Mesothelial cell of epicardium (in vitro differentiated cells): ENCODE measurements around the gene NR1I2. TPM values are rescaled to one million over a fixed set of nuclear protein-coding genes. Genes with fewer than 3 reads are reported as not detected.

Experiments used
- DNase-seq, 2 experiments: peaks; one replicate each; pipeline ENCODE4 v3.0.0; 2021; ENCODE audit warnings: low spot score in 2 of 2; ENCODE audit not compliant: unreplicated experiment in 2 of 2
- H3K27ac Mint-ChIP-seq: 2 replicates; pipeline ENCODE4 v1.8.0; 2021; ENCODE audit warnings: mixed read lengths
- H3K27me3 Mint-ChIP-seq: 2 replicates; pipeline ENCODE4 v1.8.0; 2021; ENCODE audit warnings: low read depth, mixed read lengths
- H3K36me3 Mint-ChIP-seq: 2 replicates; pipeline ENCODE4 v1.8.0; 2021; ENCODE audit warnings: mixed read lengths
- H3K4me1 Mint-ChIP-seq: 2 replicates; pipeline ENCODE4 v1.8.0; 2021; ENCODE audit warnings: mixed read lengths
- H3K4me3 Mint-ChIP-seq: 2 replicates; pipeline ENCODE4 v1.8.0; 2021; ENCODE audit warnings: mild to moderate bottlenecking, moderate library complexity, mixed read lengths
- H3K9me3 Mint-ChIP-seq: 2 replicates; pipeline ENCODE4 v1.8.0; 2021; ENCODE audit warnings: mixed read lengths
- total RNA-seq: library from RNA; stranded (reverse); gene quantifications from 3 replicates; pipeline ENCODE4 v1.2.1, GENCODE V29; 2021
- TF ChIP-seq, protein P1 (sequence below): fragments of 200-600 bp; sonication (generic); IDR thresholded peaks from one replicate; pipeline ENCODE4 v1.5.0; 2021; ENCODE audit warnings: antibody characterized with exemption; ENCODE audit not compliant: unreplicated experiment

Gene NR1I2
- total RNA-seq, 1 donor from 2014 or later, result 0.07 TPM

DNA sequence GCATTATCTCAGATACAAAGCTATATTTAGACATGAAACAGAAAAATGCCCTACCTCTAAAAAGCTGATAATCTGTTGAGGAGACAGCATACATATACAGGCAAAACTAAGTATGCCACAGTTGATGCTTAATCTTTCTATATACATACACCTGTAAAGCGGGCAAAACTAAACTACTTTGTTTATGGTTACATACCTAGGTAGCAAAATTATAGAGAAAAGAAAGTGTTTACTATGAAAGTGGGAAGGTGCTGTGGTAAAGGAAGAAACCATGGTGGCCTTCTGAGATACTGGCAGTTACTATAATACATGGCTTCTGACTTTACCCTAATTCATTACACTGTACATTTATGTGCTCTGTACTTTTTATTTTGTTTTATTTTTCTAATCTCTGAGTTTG is 36.0 kb upstream of the NR1I2 start:
- Mint-ChIP-seq H3K4me1 (no peaks in the 10 kb centered on the region), H3K36me3 (peaks cover 7% of the 10 kb centered on the region), H3K4me3 (no peak overlapping the region), H3K9me3 (no peaks in the 10 kb centered on the region), H3K27ac (no peak overlapping the region), H3K27me3 (no peaks in the 10 kb centered on the region)
- no peak for DNase-seq
- TF ChIP-seq, protein P1, sequence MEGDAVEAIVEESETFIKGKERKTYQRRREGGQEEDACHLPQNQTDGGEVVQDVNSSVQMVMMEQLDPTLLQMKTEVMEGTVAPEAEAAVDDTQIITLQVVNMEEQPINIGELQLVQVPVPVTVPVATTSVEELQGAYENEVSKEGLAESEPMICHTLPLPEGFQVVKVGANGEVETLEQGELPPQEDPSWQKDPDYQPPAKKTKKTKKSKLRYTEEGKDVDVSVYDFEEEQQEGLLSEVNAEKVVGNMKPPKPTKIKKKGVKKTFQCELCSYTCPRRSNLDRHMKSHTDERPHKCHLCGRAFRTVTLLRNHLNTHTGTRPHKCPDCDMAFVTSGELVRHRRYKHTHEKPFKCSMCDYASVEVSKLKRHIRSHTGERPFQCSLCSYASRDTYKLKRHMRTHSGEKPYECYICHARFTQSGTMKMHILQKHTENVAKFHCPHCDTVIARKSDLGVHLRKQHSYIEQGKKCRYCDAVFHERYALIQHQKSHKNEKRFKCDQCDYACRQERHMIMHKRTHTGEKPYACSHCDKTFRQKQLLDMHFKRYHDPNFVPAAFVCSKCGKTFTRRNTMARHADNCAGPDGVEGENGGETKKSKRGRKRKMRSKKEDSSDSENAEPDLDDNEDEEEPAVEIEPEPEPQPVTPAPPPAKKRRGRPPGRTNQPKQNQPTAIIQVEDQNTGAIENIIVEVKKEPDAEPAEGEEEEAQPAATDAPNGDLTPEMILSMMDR, result no peak

GRCh38 chr3:119746423-119746822 is 35.5 kb upstream of the NR1I2 start:
- Mint-ChIP-seq H3K9me3 (no peaks in the 10 kb centered on the region), H3K27ac (no peak overlapping the region), H3K36me3 (peaks cover 7% of the 10 kb centered on the region), H3K27me3 (no peaks in the 10 kb centered on the region), H3K4me3 (no peak overlapping the region), H3K4me1 (no peaks in the 10 kb centered on the region)
- TF ChIP-seq, protein P1, result no peak
- no peak for DNase-seq

- Mint-ChIP-seq H3K27ac (no peak overlapping the region), H3K4me1 (no peaks in the 10 kb centered on the region), H3K4me3 (no peak overlapping the region), H3K9me3 (no peaks in the 10 kb centered on the region), H3K36me3 (peaks cover 9% of the 10 kb centered on the region), H3K27me3 (no peaks in the 10 kb centered on the region)
- TF ChIP-seq, protein P1, result no peak
- DNase-seq, result no peak
These were observed 34.5 kb upstream of the NR1I2 start for GRCh38 chr3:119747357-119747756.

- no peak overlapping the region for H3K27ac Mint-ChIP-seq
- H3K4me1 Mint-ChIP-seq, result no peaks in the 10 kb centered on the region
- H3K36me3 Mint-ChIP-seq, result peaks cover 17% of the 10 kb centered on the region
- DNase-seq, result no peak
- H3K9me3 Mint-ChIP-seq, result peaks cover 4% of the 10 kb centered on the region
- TF ChIP-seq, protein P1, result no peak
- H3K27me3 Mint-ChIP-seq, result no peaks in the 10 kb centered on the region
- H3K4me3 Mint-ChIP-seq, result no peak overlapping the region
These were observed 32.9 kb upstream of the NR1I2 start for GRCh38 chr3:119748991-119749390.

GRCh38 chr3:119751423-119751822 is 30.5 kb upstream of the NR1I2 start:
- Mint-ChIP-seq H3K9me3 (peaks cover 24% of the 10 kb centered on the region), H3K27ac (no peak overlapping the region), H3K4me1 (no peaks in the 10 kb centered on the region), H3K4me3 (no peak overlapping the region), H3K27me3 (no peaks in the 10 kb centered on the region), H3K36me3 (peaks cover 30% of the 10 kb centered on the region)
- TF ChIP-seq, protein P1, result no peak
- DNase-seq, result no peak

GRCh38 chr3:119759962-119760361 is 21.9 kb upstream of the NR1I2 start:
- peaks cover 11% of the 10 kb centered on the region for H3K36me3 Mint-ChIP-seq
- H3K27me3 Mint-ChIP-seq, result no peaks in the 10 kb centered on the region
- H3K4me1 Mint-ChIP-seq, result no peaks in the 10 kb centered on the region
- no peak for DNase-seq
- TF ChIP-seq, protein P1, result no peak
- peaks cover 43% of the 10 kb centered on the region for H3K9me3 Mint-ChIP-seq
- no peak overlapping the region for H3K27ac Mint-ChIP-seq
- H3K4me3 Mint-ChIP-seq, result no peak overlapping the region
